Fibroblast of villous mesenchyme (primary cell): Measurements from ENCODE around the gene JDP2. TPM values are rescaled to one million over a fixed set of nuclear protein-coding genes. Genes with fewer than 3 reads are reported as not detected.

Source experiments
- DNase-seq: peaks from one replicate; pipeline ENCODE4 v3.0.0-alpha.2; 2010; ENCODE audit warnings: low read depth
- H3K4me3 ChIP-seq: 2 replicates; pipeline ENCODE4 v1.5.1; 2011; ENCODE audit warnings: low read depth, mild to moderate bottlenecking, low read length
- total RNA-seq: library from RNA; depleted of rRNA; stranded (reverse); fragments of >200 nt; gene quantifications from 2 replicates; pipeline ENCODE4 v1.2.3, GENCODE V29; 2012
- TF ChIP-seq, protein P1 (sequence below): IDR thresholded peaks from 2 replicates; pipeline ENCODE4 v1.5.1; 2012; ENCODE audit warnings: low read depth, mild to moderate bottlenecking, low read length; ENCODE audit not compliant: insufficient read depth

Gene JDP2
- total RNA-seq, 1 donor = 51.4 TPM

GRCh38 chr14:75389679-75390078 is 38.1 kb upstream of the JDP2 start:
- H3K4me3 ChIP-seq = no peak overlapping the region
- TF ChIP-seq, protein P1, sequence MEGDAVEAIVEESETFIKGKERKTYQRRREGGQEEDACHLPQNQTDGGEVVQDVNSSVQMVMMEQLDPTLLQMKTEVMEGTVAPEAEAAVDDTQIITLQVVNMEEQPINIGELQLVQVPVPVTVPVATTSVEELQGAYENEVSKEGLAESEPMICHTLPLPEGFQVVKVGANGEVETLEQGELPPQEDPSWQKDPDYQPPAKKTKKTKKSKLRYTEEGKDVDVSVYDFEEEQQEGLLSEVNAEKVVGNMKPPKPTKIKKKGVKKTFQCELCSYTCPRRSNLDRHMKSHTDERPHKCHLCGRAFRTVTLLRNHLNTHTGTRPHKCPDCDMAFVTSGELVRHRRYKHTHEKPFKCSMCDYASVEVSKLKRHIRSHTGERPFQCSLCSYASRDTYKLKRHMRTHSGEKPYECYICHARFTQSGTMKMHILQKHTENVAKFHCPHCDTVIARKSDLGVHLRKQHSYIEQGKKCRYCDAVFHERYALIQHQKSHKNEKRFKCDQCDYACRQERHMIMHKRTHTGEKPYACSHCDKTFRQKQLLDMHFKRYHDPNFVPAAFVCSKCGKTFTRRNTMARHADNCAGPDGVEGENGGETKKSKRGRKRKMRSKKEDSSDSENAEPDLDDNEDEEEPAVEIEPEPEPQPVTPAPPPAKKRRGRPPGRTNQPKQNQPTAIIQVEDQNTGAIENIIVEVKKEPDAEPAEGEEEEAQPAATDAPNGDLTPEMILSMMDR = no peak
- peak; percentile 30 for DNase-seq

DNA sequence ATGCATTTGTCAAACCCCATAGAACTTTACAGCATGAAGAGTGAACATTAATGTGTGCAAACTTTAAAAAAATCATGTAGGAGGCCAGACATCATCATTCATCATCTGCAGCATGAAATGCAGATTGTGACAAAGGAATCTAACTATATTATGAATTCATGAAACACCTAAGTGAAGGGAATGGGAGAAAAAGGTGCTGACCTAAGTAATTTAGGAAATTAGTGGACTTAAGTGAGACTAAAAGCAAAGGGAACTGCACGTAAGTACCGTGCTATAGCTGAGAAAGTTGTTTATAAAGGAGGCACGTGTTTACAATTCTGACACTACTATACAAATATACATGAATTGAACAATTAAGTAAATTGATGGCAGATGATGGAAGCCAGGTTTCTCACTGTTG is 37.6 kb upstream of the JDP2 start:
- DNase-seq = no peak
- TF ChIP-seq, protein P1 = no peak

DNA sequence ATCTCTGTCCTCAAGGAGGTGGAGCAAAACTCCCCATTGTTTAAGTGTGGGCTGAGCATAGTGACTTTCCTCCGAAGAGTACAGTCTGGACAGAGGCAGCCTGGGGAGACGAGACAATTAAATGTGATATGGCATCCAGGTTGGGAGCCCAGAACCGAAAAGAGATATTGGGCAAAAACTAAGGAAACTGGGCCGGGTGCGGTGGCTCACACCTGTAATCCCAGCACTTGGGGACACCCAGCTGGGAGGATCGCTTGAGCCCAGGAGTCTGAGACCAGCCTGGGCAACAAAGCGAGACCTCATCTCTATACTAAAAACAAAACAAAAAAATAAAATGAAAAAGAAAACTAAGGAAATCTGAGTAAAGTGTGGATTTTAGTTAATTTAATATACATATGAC is 35.9 kb upstream of the JDP2 start:
- H3K4me3 ChIP-seq = no peak overlapping the region
- TF ChIP-seq, protein P1 = no peak
- DNase-seq = no peak

More for the DNA sequence above, 37.6 kb upstream of the JDP2 start:
- no peak overlapping the region for H3K4me3 ChIP-seq

DNA sequence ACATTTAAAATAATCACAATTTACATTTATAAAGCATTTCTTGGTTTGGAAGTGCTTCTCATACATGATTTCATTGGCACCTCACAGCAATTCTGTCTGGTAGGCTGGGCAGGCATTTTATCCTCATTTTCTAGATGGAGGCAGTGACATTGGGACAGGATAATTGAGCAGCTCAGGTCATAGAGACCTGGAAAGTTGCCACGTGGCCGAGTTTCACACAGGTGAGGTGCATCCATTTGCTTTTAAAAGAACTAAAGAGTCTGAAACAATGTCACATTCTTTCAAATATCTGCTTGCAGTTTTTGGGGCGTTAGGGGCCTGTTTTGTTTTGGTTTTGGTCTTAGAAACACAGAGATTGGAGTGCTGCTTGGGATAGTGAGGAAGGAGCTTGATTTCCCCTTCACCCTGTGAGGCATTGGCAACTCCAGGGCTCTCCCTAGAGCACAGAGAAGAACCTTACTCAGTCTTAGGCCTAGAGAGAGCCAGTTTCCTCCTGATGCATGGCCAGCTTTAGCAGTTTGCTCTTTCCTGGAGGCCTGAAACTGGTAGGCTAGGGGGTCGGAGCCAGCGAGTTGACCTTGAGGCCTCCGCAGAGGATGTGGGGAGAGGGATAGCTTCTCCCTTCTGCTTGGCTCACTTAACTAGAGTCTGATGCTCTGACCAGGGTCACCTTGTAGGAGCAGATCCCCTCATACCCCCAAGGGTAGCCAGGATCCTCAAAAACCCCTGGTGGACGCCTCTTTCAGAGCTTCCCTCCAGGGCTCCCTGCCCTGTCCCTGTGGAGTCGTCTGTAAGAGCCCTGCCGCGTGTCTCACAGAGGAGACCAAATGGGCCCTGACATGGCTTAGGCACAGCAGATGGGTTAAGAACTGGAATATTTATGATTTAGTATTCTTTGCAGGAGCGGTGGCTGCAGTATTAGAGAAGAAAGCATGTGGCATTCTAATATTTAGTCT is 34.9 kb upstream of the JDP2 start:
- DNase-seq = no peak
- TF ChIP-seq, protein P1 = no peak
- H3K4me3 ChIP-seq = no peak overlapping the region

DNA sequence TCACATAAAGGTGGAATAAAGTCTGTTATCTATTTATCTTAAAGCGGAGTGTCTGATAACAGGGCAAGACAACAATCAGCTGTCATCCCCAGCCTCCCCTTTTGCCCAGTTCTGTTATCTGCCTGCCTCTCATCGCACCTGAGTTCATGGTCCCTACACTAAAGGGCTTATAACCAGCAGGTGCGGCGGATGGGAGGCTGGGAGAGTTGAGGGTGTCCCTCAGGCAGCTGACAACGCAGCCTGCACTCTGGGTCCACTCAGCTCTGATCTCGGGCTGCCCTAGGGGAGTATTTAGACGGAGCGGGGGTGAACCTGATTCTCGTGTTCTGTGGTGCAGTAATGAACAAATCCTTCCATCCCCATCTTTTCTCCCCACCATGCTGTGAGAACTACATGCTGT is 34.0 kb upstream of the JDP2 start:
- no peak for DNase-seq
- TF ChIP-seq, protein P1 = no peak
- H3K4me3 ChIP-seq = no peak overlapping the region

- no peak for DNase-seq
- TF ChIP-seq, protein P1 = no peak
- H3K4me3 ChIP-seq = no peak overlapping the region
Measured at GRCh38 chr14:75395862-75396261, 32.0 kb upstream of the JDP2 start.

GRCh38 chr14:75399321-75399720 is 28.5 kb upstream of the JDP2 start:
- no peak for DNase-seq
- TF ChIP-seq, protein P1 = no peak
- no peak overlapping the region for H3K4me3 ChIP-seq
